B cell (primary cell): ENCODE measurements around the gene GLRA1.

Source experiments
- EZH2 ChIP-seq: IDR thresholded peaks from 2 replicates; pipeline ENCODE4 v1.6.1; 2012; ENCODE audit warnings: borderline replicate concordance, low read depth, mild to moderate bottlenecking, moderate library complexity, low read length; ENCODE audit not compliant: insufficient read depth, poor library complexity, severe bottlenecking
- TF ChIP-seq, protein P1 (sequence below): fragments of 200-600 bp; IDR thresholded peaks from one replicate; pipeline ENCODE4 v1.8.0; 2022; ENCODE audit warnings: antibody characterized with exemption, mild to moderate bottlenecking

- TF ChIP-seq, protein P1, sequence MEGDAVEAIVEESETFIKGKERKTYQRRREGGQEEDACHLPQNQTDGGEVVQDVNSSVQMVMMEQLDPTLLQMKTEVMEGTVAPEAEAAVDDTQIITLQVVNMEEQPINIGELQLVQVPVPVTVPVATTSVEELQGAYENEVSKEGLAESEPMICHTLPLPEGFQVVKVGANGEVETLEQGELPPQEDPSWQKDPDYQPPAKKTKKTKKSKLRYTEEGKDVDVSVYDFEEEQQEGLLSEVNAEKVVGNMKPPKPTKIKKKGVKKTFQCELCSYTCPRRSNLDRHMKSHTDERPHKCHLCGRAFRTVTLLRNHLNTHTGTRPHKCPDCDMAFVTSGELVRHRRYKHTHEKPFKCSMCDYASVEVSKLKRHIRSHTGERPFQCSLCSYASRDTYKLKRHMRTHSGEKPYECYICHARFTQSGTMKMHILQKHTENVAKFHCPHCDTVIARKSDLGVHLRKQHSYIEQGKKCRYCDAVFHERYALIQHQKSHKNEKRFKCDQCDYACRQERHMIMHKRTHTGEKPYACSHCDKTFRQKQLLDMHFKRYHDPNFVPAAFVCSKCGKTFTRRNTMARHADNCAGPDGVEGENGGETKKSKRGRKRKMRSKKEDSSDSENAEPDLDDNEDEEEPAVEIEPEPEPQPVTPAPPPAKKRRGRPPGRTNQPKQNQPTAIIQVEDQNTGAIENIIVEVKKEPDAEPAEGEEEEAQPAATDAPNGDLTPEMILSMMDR, result no peak
- no peak for TF ChIP-seq EZH2
Measured at GRCh38 chr5:151862811-151863472, 61.7 kb downstream of the GLRA1 start.
